Erythroblast (primary cell): Measurements from ENCODE around the gene EVI5.

ENCODE experiments used
- GATA1 ChIP-seq: IDR thresholded peaks from 2 replicates; pipeline ENCODE4 v1.6.1; 2011; ENCODE audit warnings: low read depth, mild to moderate bottlenecking, control low read depth, low read length, moderate library complexity
- POLR2A ChIP-seq: IDR thresholded peaks from 2 replicates; pipeline ENCODE4 v1.6.1; 2011; ENCODE audit warnings: mild to moderate bottlenecking, low read length

DNA sequence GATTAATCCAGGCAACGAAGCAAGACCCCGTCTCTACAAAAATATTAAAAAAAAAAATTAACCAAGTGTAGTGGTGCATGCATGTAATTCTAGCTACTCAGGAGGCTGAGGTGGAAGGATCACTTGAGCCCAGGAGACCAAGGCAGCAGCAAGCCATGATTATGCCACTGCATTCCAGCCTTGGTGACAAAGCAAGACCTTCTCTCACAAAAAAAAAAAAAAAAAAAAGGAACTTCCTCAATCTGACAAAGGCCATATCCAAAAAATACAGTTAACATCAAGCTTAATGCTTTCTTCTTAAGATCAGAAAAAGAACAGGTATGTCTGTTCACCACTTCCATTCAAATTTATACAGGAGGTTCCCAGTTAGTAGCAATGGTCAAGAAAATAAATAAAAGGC lies 54.4 kb downstream of the EVI5 start:
- TF ChIP-seq POLR2A: no peak
- TF ChIP-seq GATA1: no peak
